PC-3 (cell line): ENCODE results near the gene TRPM8.

ENCODE experiments used
- CTCF ChIP-seq: fragments of 300-600 bp; sonication (generic); conservative IDR thresholded peaks from 2 replicates; pipeline ENCODE4 v1.5.1; 2017; ENCODE audit warnings: antibody characterized with exemption, low read depth, mild to moderate bottlenecking, low read length
- EZH2 ChIP-seq: fragments of 300-600 bp; sonication (generic); IDR thresholded peaks from one replicate; pipeline ENCODE4 v1.6.1; 2017; ENCODE audit warnings: antibody characterized with exemption, mild to moderate bottlenecking, low read length; ENCODE audit not compliant: unreplicated experiment

GRCh38 chr2:233993461-233993860 lies 76.3 kb downstream of the TRPM8 start:
- no peak for TF ChIP-seq CTCF
- TF ChIP-seq EZH2 = no peak
